Hematopoietic multipotent progenitor cell treated with erythropoietin and hydrocortisone succinate and interleukin-3 and kit ligand, for 8 days (in vitro differentiated cells): ENCODE measurements around the gene NUP188.

Source experiments
- DNase-seq: peaks from one replicate; pipeline ENCODE4 v3.0.0-alpha.2; 2015

NUP188 gene

GRCh38 chr9:129007766-129008468 lies 60.4 kb downstream of the NUP188 start:
- no peak for DNase-seq

- no peak for DNase-seq
Measured at GRCh38 chr9:129008469-129008965, 61.0 kb downstream of the NUP188 start.

GRCh38 chr9:129008986-129009583 lies 61.6 kb downstream of the NUP188 start:
- DNase-seq = no peak

- DNase-seq = no peak
Measured at GRCh38 chr9:129009584-129010141, 62.2 kb downstream of the NUP188 start.

- no peak for DNase-seq
Measured at GRCh38 chr9:129010267-129010975, 62.9 kb downstream of the NUP188 start.

- no peak for DNase-seq
Measured at GRCh38 chr9:129011170-129011569, 63.7 kb downstream of the NUP188 start.

GRCh38 chr9:129011761-129012181 lies 64.3 kb downstream of the NUP188 start:
- no peak for DNase-seq

- no peak for DNase-seq
Measured at GRCh38 chr9:129012343-129012742, 64.8 kb downstream of the NUP188 start.

- no peak for DNase-seq
Measured at GRCh38 chr9:129012893-129013448, 65.5 kb downstream of the NUP188 start.

- no peak for DNase-seq
Measured at GRCh38 chr9:129013674-129014073, 66.2 kb downstream of the NUP188 start.

GRCh38 chr9:129014124-129014523 lies 66.6 kb downstream of the NUP188 start:
- DNase-seq = no peak

- DNase-seq = no peak
Measured at GRCh38 chr9:129014608-129015007, 67.1 kb downstream of the NUP188 start.

- DNase-seq = no peak
Measured at GRCh38 chr9:129021091-129021490, 73.6 kb downstream of the NUP188 start.

GRCh38 chr9:129022037-129022436 lies 74.5 kb downstream of the NUP188 start:
- no peak for DNase-seq

GRCh38 chr9:129023036-129023907 lies 75.8 kb downstream of the NUP188 start:
- DNase-seq = peak; percentile 95

GRCh38 chr9:129023908-129024233 lies 76.4 kb downstream of the NUP188 start:
- DNase-seq = peak; percentile 71

GRCh38 chr9:129026442-129027223 lies 79.1 kb downstream of the NUP188 start:
- DNase-seq = no peak

- DNase-seq = no peak
Measured at GRCh38 chr9:129027224-129027684, 79.8 kb downstream of the NUP188 start.

- DNase-seq = no peak
Measured at GRCh38 chr9:129027685-129028191, 80.2 kb downstream of the NUP188 start.

GRCh38 chr9:129028192-129028966 lies 80.9 kb downstream of the NUP188 start, which contains the start of gene SH3GLB2:
TSS of gene SH3GLB2 (minus strand) at chr9:129028331. CDS start at chr9:129028154, 177 bp downstream.
- DNase-seq = peak; percentile 89
